Cardiac septum (tissue), 1 donor: ENCODE results near the gene TOX2. TPM values are rescaled to one million over a fixed set of nuclear protein-coding genes. Genes with fewer than 3 reads are reported as not detected.

Experiments used
- DNase-seq: peaks from one replicate; pipeline ENCODE4 v3.0.0-alpha.2; 2020; ENCODE audit warnings: low spot score
- intact Hi-C: fragments of 100-400 bp; cut with DNase I; formaldehyde crosslinking; loops from one replicate; pipeline ENCODE4 v1.14.0; 2022
- long read RNA-seq: library from polyadenylated mRNA; unstranded; transcript quantifications from one replicate; pipeline ENCODE4 v2.0.0, GENCODE V29; 2021
- total RNA-seq: library from RNA; stranded (reverse); fragmentation: NEBNext Ultra II Directional; extraction: Animal tissue kit (Norgen Biotek cat#: 25700); gene quantifications from one replicate; pipeline ENCODE4 v1.2.1, GENCODE V29; 2021
- donor health status: DM: no; HTN: no; CAD: no.

Gene TOX2
- total RNA-seq = 1.4 TPM
- long read RNA-seq, partial matches to known transcripts = 0 of 1 reads
- long read RNA-seq, other reads (novel, unspliced or antisense) = 0 of 1 reads

GRCh38 chr20:43914311-43915210 lies at the start of gene TOX2:
TSS of gene TOX2 (plus strand) at chr20:43914852. CDS start at chr20:43914892, 40 bp downstream.
- DNase-seq = peak; percentile 69
- intact Hi-C loops = no loop called here

GRCh38 chr20:43868091-43868490 lies 46.6 kb upstream of the TOX2 start:
- intact Hi-C loops = no loop called here
- no peak for DNase-seq

- no peak for DNase-seq
- intact Hi-C loops = no loop called here
Observed at GRCh38 chr20:43870484-43870883, 44.2 kb upstream of the TOX2 start.

GRCh38 chr20:43878776-43879175 lies 35.9 kb upstream of the TOX2 start:
- no peak for DNase-seq
- intact Hi-C loops = no loop called here

GRCh38 chr20:43893930-43894329 lies 20.7 kb upstream of the TOX2 start:
- intact Hi-C loops = no loop called here
- no peak for DNase-seq

- intact Hi-C loops = no loop called here
- no peak for DNase-seq
Observed at GRCh38 chr20:43894491-43894890, 20.2 kb upstream of the TOX2 start.

- intact Hi-C loops = no loop called here
Observed at GRCh38 chr20:43895235-43895634, 19.4 kb upstream of the TOX2 start.

GRCh38 chr20:43899274-43900120 lies 15.2 kb upstream of the TOX2 start:
- no peak for DNase-seq
- intact Hi-C loops = no loop called here

More at GRCh38 chr20:43895235-43895634, 19.4 kb upstream of the TOX2 start:
- DNase-seq = no peak

GRCh38 chr20:43900121-43900466 lies 14.6 kb upstream of the TOX2 start:
- DNase-seq = no peak
- intact Hi-C loops = no loop called here

GRCh38 chr20:43900496-43900895 lies 14.2 kb upstream of the TOX2 start:
- no peak for DNase-seq
- intact Hi-C loops = no loop called here

GRCh38 chr20:43901296-43901695 lies 13.4 kb upstream of the TOX2 start:
- DNase-seq = no peak
- intact Hi-C loops = no loop called here

- intact Hi-C loops = no loop called here
- DNase-seq = no peak
Observed at GRCh38 chr20:43903953-43904826, 10.5 kb upstream of the TOX2 start.

- intact Hi-C loops = no loop called here
- no peak for DNase-seq
Observed at GRCh38 chr20:43904827-43905177, 9.8 kb upstream of the TOX2 start.

GRCh38 chr20:43906505-43907034 lies 8.1 kb upstream of the TOX2 start:
- intact Hi-C loops = no loop called here
- no peak for DNase-seq

- intact Hi-C loops = no loop called here
- no peak for DNase-seq
Observed at GRCh38 chr20:43909211-43909610, 5.4 kb upstream of the TOX2 start.

- DNase-seq = no peak
- intact Hi-C loops = no loop called here
Observed at GRCh38 chr20:43909720-43910119, 4.9 kb upstream of the TOX2 start.

GRCh38 chr20:43910564-43910963 lies 4.1 kb upstream of the TOX2 start:
- intact Hi-C loops = no loop called here
- no peak for DNase-seq

- no peak for DNase-seq
- intact Hi-C loops = no loop called here
Observed at GRCh38 chr20:43911066-43911465, 3.6 kb upstream of the TOX2 start.

- intact Hi-C loops = no loop called here
Observed at GRCh38 chr20:43913291-43914025, 1.2 kb upstream of the TOX2 start.

More at GRCh38 chr20:43913291-43914025, 1.2 kb upstream of the TOX2 start:
- DNase-seq = peak; percentile 9
